ENCODE data around the gene ZNF316.
A peak's percentile ranks its signal among the peaks of the same experiment; 100 is the strongest.

ZNF316 gene

DNA sequence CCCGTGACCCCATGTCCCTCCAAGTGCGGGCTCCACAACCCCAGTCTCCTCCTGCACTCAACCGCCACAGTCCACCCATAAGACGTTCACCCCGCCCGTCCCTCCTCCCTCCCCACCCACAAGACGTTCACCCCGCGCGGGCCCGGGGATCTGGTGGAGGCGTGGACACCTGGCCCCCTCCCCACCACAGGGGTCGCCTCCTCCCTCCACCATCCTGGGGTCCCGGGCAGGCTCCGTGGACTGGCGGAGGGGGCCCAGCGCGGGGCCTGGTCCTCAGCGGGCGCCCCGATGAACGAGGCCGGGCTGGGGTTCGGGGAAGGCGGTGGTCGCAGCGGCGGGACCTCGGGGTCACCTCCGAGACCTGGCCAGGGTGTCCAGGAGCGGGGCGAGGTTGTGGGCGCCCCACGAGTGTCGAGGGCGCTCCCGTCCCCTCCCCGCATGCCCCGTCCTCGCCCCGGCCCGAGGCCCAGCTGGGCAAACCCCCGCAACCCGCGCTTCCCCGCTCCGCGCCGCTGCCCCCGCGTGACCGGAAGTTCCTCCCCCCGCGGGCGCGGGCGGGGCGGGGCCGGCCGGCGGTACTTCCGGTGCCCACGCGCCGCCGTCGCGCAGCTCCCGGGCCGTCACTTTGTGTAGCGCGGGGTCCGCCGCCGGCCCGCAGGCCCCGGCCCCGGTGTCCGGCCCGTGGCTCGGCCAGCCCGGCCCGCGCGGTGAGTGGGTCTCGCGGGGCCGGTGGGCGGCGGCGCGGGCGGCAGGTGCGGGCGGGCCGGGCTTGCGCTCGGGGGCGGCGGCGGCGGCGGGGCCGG is at the start of gene ZNF316:
ZNF316 (plus strand) TSS at position 578 of the 803 bp plus-strand sequence. CDS start 5,092 bp downstream, outside the sequence.
- DNase-seq (ENCODE audit: extremely low read depth, low read depth): peak; percentile 25
- TF ChIP-seq, protein P1, sequence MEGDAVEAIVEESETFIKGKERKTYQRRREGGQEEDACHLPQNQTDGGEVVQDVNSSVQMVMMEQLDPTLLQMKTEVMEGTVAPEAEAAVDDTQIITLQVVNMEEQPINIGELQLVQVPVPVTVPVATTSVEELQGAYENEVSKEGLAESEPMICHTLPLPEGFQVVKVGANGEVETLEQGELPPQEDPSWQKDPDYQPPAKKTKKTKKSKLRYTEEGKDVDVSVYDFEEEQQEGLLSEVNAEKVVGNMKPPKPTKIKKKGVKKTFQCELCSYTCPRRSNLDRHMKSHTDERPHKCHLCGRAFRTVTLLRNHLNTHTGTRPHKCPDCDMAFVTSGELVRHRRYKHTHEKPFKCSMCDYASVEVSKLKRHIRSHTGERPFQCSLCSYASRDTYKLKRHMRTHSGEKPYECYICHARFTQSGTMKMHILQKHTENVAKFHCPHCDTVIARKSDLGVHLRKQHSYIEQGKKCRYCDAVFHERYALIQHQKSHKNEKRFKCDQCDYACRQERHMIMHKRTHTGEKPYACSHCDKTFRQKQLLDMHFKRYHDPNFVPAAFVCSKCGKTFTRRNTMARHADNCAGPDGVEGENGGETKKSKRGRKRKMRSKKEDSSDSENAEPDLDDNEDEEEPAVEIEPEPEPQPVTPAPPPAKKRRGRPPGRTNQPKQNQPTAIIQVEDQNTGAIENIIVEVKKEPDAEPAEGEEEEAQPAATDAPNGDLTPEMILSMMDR (IDR thresholded peaks at IDR 0.05; ENCODE audit: low read depth, low read length): no peak

DNA sequence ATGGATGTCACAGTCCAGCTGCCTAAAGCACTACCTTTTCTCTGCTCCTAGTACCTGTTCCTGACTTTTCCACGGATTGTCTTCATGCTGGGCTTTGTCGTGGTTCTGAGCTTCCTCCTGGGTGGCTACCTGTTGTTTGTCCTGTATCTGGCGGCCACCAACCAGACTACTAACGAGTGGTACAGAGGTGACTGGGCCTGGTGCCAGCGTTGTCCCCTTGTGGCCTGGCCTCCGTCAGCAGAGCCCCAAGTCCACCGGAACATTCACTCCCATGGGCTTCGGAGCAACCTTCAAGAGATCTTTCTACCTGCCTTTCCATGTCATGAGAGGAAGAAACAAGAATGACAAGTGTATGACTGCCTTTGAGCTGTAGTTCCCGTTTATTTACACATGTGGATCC is 48.6 kb upstream of the ZNF316 start:
- no peak for DNase-seq (ENCODE audit: extremely low read depth, low read depth)
- TF ChIP-seq, protein P1 (IDR thresholded peaks at IDR 0.05; ENCODE audit: low read depth, low read length): no peak

DNA sequence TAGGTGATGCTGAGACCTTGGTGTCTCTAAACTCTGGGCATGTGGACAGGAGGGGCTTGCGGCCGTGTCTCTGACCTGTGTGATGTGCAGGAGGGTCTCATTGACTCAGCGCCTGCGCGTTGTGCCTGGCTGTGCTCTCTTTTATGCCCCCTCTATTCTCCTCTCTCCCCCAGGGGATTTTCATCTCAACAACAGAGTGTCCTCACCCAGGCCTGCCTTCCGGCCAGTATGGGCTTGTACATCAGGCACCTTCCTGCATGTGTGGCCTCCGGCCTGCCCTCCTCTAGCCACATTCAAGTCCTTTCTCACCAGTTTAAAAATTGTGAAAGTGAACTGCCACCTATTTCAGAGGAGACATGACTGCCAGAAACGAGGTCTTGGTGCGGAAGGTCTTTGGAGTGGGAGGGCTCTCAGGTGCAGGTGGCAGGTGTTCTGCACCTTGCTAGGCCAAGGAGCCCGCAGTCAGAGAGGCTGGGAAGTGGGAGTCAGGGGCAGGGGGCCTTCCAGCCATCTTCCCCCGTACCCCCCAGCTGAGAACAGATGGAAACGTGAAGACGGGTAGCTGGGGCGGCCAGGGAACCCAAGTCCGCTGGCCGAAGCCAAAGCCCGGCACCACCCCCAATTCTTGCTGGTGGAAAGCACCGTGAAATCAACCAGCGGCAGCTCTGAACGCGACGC is 47.8 kb upstream of the ZNF316 start:
- DNase-seq (ENCODE audit: extremely low read depth, low read depth): no peak
- TF ChIP-seq, protein P1 (IDR thresholded peaks at IDR 0.05; ENCODE audit: low read depth, low read length): no peak

DNA sequence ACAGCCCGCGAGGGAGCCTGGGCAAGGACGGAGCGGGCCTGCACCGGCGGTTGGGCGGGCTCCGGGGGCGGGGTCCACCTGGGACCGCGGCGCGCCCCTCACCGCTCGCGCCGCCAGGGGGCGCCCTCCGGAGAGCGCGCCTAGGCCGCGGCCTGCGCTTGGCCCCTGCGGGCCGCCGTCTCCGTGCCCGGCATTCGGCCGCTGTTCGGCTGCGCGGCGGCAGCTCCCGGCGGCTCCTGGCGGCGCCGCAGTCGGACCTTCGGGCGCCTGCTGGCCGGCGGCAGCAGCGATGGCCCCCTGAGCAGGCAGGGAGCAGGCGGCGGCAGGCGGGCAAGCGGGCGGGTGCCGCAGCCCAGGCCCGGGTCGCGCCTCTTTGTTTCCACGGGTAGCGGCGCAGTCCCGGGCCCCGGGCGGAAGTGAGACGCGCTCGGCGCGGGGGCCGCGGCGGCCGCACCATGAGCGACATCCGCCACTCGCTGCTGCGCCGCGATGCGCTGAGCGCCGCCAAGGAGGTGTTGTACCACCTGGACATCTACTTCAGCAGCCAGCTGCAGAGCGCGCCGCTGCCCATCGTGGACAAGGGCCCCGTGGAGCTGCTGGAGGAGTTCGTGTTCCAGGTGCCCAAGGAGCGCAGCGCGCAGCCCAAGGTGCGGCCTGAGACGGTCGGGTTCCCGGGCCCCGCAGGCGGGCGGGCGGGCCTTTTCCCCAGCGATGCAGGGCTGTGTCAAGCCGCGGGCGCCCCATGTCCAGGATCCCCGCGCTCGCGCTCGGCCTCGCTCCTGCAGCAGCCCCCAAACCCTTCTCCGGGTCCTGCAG is 47.1 kb upstream of the ZNF316 start, which contains the start of gene INTS15:
INTS15 (plus strand) TSS at position 193 of the 816 bp plus-strand sequence; CDS start at position 456, 263 bp downstream.
- DNase-seq (ENCODE audit: extremely low read depth, low read depth): peak; percentile 40
- TF ChIP-seq, protein P1 (IDR thresholded peaks at IDR 0.05; ENCODE audit: low read depth, low read length): peak; percentile 36

DNA sequence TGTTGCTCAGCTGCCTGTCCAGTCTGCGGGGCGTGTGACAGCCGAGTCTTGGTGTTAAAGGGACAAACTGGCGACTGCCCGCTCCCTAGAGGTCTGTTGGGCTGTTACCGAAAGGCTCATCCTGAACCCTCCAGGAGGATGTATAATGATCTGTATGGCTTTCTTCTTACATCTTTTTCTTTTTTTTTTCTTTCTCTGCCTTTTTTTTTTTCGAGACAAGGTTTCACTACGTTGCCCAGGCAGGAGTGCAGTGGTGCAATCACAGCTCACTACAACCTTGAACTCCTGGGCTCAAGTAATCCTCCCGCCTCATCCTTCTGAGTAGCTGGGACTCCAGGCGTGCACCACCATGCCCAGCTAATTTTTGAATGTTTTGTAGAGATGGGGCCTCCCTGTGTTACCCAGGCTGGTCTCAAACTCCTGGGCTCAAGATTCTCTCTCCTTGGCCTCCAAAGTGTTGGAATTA is 46.4 kb upstream of the ZNF316 start:
- TF ChIP-seq, protein P1 (IDR thresholded peaks at IDR 0.05; ENCODE audit: low read depth, low read length): no peak
- DNase-seq (ENCODE audit: extremely low read depth, low read depth): no peak

DNA sequence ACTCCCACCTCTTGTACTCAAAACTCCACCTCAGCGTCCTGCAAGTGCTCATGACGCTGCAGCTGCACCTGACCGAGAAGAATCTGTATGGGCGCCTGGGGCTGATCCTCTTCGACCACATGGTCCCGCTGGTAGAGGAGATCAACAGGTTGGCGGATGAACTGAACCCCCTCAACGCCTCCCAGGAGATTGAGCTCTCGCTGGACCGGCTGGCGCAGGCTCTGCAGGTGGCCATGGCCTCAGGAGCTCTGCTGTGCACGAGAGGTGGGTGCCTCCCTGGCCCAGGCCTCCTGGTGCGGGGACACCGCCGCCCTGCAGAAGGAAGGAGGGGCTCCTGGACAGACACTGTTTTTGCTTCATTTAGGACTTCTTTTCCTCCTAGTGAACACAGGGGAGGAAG is 37.0 kb upstream of the ZNF316 start:
- no peak for DNase-seq (ENCODE audit: extremely low read depth, low read depth)
- TF ChIP-seq, protein P1 (IDR thresholded peaks at IDR 0.05; ENCODE audit: low read depth, low read length): no peak

All from AG09319 (cell line).